Fibroblast of skin of abdomen (primary cell): ENCODE results near the gene SNRNP25.
"Not testable (repeated sequence)": the region's sequence is repeated elsewhere in the genome, so short reads cannot be mapped to it uniquely, and the experiment has no call there.

Experiments
- DNase-seq: peaks from one replicate; pipeline ENCODE4 v3.0.0-alpha.2; 2013

Gene SNRNP25

GRCh38 chr16:42069-42457 is 11.6 kb upstream of the SNRNP25 start:
- no peak for DNase-seq

GRCh38 chr16:42691-43090 is 10.9 kb upstream of the SNRNP25 start:
- no peak for DNase-seq

- no peak for DNase-seq
Observed at GRCh38 chr16:43294-43693, 10.3 kb upstream of the SNRNP25 start.

- no peak for DNase-seq
Observed at GRCh38 chr16:44655-45054, 9.0 kb upstream of the SNRNP25 start.

- DNase-seq: no peak
Observed at GRCh38 chr16:45454-45853, 8.2 kb upstream of the SNRNP25 start.

GRCh38 chr16:46510-46909 is 7.1 kb upstream of the SNRNP25 start:
- not testable (repeated sequence) for DNase-seq

- DNase-seq: no peak
Observed at GRCh38 chr16:47234-47633, 6.4 kb upstream of the SNRNP25 start.

GRCh38 chr16:50769-51591 is 2.6 kb upstream of the SNRNP25 start:
- no peak for DNase-seq

GRCh38 chr16:54237-54581 is 581 bp downstream of the SNRNP25 start:
- no peak for DNase-seq

GRCh38 chr16:55571-56136 is 2.0 kb downstream of the SNRNP25 start:
- no peak for DNase-seq

GRCh38 chr16:56231-56927 is 2.8 kb downstream of the SNRNP25 start:
- DNase-seq: no peak

- DNase-seq: no peak
Observed at GRCh38 chr16:57711-58110, 4.1 kb downstream of the SNRNP25 start.

- no peak for DNase-seq
Observed at GRCh38 chr16:58491-59439, 5.1 kb downstream of the SNRNP25 start.

- no peak for DNase-seq
Observed at GRCh38 chr16:59440-60059, 5.9 kb downstream of the SNRNP25 start.

GRCh38 chr16:60166-60565 is 6.5 kb downstream of the SNRNP25 start:
- DNase-seq: no peak

- DNase-seq: no peak
Observed at GRCh38 chr16:60929-61878, 7.6 kb downstream of the SNRNP25 start.

GRCh38 chr16:61879-62281 is 8.3 kb downstream of the SNRNP25 start:
- DNase-seq: no peak

GRCh38 chr16:62283-62967 is 8.8 kb downstream of the SNRNP25 start:
- no peak for DNase-seq

GRCh38 chr16:62968-63391 is 9.4 kb downstream of the SNRNP25 start:
- no peak for DNase-seq

GRCh38 chr16:63466-63865 is 9.8 kb downstream of the SNRNP25 start:
- no peak for DNase-seq
